ENCODE measurements around the gene SLC38A4. TPM values are rescaled to one million over a fixed set of nuclear protein-coding genes. Genes with fewer than 3 reads are reported as not detected.

SLC38A4 gene
- total RNA-seq = not detected in 2 replicates
- total RNA-seq (2013) = 0.09 TPM
- not detected in 2 replicates for polyA plus RNA-seq
- not detected in 2 replicates for polyA minus RNA-seq

- no peak within 1 kb of the TSS for H2AFZ ChIP-seq (ENCODE audit: insufficient read depth, low read depth, low read length, poor library complexity, severe bottlenecking)
- Mint-ChIP-seq H3K27ac (no peak within 1 kb of the TSS), H3K9me3 (ENCODE audit: insufficient read depth) (no peaks in the 10 kb centered on the region), H3K4me1 (peaks cover under 1% of the 10 kb centered on the region), H3K27me3 (peaks cover 70% of the 10 kb centered on the region), H3K4me3 (no peak within 1 kb of the TSS)
- H3K36me3 ChIP-seq (replicated peaks in 1 of 2; ENCODE audit: control extremely low read depth in 1 of 2, control insufficient read depth in 1 of 2, extremely low read depth in 1 of 2, insufficient read depth in 2 of 2, low read length in 1 of 2) = no peaks in the 10 kb centered on the region
- H3K4me2 ChIP-seq (replicated peaks; ENCODE audit: low read depth, low read length, poor library complexity, severe bottlenecking) = no peak within 1 kb of the TSS
- H3K27me3 ChIP-seq (replicated peaks in 1 of 4; ENCODE audit: control extremely low read depth in 1 of 4, control insufficient read depth in 3 of 4, insufficient read depth in 4 of 4, low read length in 3 of 4) = peaks cover 0 to 27% (median 20%) of the 10 kb centered on the region in 4 experiments
- CTCF ChIA-PET = no interaction called here
- H3K27ac ChIP-seq (ENCODE audit: low read length in 2 of 2) = no peak within 1 kb of the TSS
- H3K79me2 ChIP-seq (ENCODE audit: control insufficient read depth, insufficient read depth, low read length) = no peaks in the 10 kb centered on the region
- DNase-seq (no peak), ATAC-seq (ENCODE audit: low read depth) (no peak)
- intact Hi-C loops (cut with micrococcal nuclease) = no loop called here
- WGBS (ENCODE audit: insufficient coverage) = 41% methylated on average over 26 of the region's 29 CpGs
- TF ChIP-seq CTCF (IDR thresholded peaks at IDR 0.05) (no peak), EZH2 (IDR thresholded peaks at IDR 0.05; ENCODE audit: borderline replicate concordance, insufficient read depth, low read depth, low read length, poor library complexity, severe bottlenecking) (no peak)
- H3K4me1 ChIP-seq (ENCODE audit: control insufficient read depth in 2 of 2, insufficient read depth in 2 of 2, low read length in 2 of 2) = peaks cover 3 to 4% of the 10 kb centered on the region in 2 donors
- peaks cover 0 to 5% (median 4%) of the 10 kb centered on the region in 3 donors for H3K9me3 ChIP-seq (ENCODE audit: control extremely low read depth in 1 of 3, control insufficient read depth in 2 of 3, insufficient read depth in 1 of 3, low read length in 2 of 3)
- H3K9ac ChIP-seq (ENCODE audit: low read length) = no peak within 1 kb of the TSS
- POLR2A ChIA-PET = no interaction called here
- H4K20me1 ChIP-seq (ENCODE audit: control insufficient read depth, insufficient read depth, low read length, poor library complexity, severe bottlenecking) = no peaks in the 10 kb centered on the region
- H3K4me3 ChIP-seq (ENCODE audit: control extremely low read depth in 1 of 5, extremely low read depth in 1 of 5, insufficient read depth in 1 of 5, low read depth in 2 of 5, low read length in 4 of 5) = no peak within 1 kb of the TSS
Observed at GRCh38 chr12:46825591-46826414, at the start of gene SLC38A4. Gene SLC38A4, minus strand, starts transcription at chr12:46825997. Its CDS starts 32,926 bp downstream, at chr12:46793071.

GRCh38 chr12:46875095-46875494 is 49.3 kb upstream of the SLC38A4 start:
- Histone ChIP-seq H3K4me1 (ENCODE audit: control insufficient read depth in 2 of 2, insufficient read depth in 2 of 2, low read length in 2 of 2) (no peaks in the 10 kb centered on the region), H3K36me3 (replicated peaks in 1 of 2; ENCODE audit: control extremely low read depth in 1 of 2, control insufficient read depth in 1 of 2, extremely low read depth in 1 of 2, insufficient read depth in 2 of 2, low read length in 1 of 2) (no peaks in the 10 kb centered on the region), H3K9me3 (ENCODE audit: control extremely low read depth in 1 of 3, control insufficient read depth in 2 of 3, insufficient read depth in 1 of 3, low read length in 2 of 3) (peaks cover 0 to 11% (median 6%) of the 10 kb centered on the region in 3 donors), H4K20me1 (ENCODE audit: control insufficient read depth, insufficient read depth, low read length, poor library complexity, severe bottlenecking) (no peaks in the 10 kb centered on the region), H3K4me3 (ENCODE audit: control extremely low read depth in 1 of 5, extremely low read depth in 1 of 5, insufficient read depth in 1 of 5, low read depth in 2 of 5, low read length in 4 of 5) (no peak overlapping the region), H3K4me2 (replicated peaks; ENCODE audit: low read depth, low read length, poor library complexity, severe bottlenecking) (no peak overlapping the region), H2AFZ (ENCODE audit: insufficient read depth, low read depth, low read length, poor library complexity, severe bottlenecking) (no peak overlapping the region), H3K27ac (ENCODE audit: low read length in 2 of 2) (no peak overlapping the region), H3K27me3 (replicated peaks in 1 of 4; ENCODE audit: control extremely low read depth in 1 of 4, control insufficient read depth in 3 of 4, insufficient read depth in 4 of 4, low read length in 3 of 4) (peaks cover 0 to 3% (median 0%) of the 10 kb centered on the region in 4 experiments), H3K79me2 (ENCODE audit: control insufficient read depth, insufficient read depth, low read length) (no peaks in the 10 kb centered on the region), H3K9ac (ENCODE audit: low read length) (no peak overlapping the region)
- intact Hi-C loops (cut with micrococcal nuclease) = no loop called here
- Mint-ChIP-seq H3K4me3 (no peak overlapping the region), H3K9me3 (ENCODE audit: insufficient read depth) (peaks cover 11% of the 10 kb centered on the region), H3K27me3 (peaks cover 37% of the 10 kb centered on the region), H3K4me1 (no peaks in the 10 kb centered on the region), H3K27ac (no peak overlapping the region)
- no CpG with 5 or more reads among the region's 1 CpG for WGBS (ENCODE audit: insufficient coverage)
- CTCF ChIA-PET = no interaction called here
- ATAC-seq (ENCODE audit: low read depth) = no peak
- POLR2A ChIA-PET = no interaction called here
- TF ChIP-seq EZH2 (IDR thresholded peaks at IDR 0.05; ENCODE audit: borderline replicate concordance, insufficient read depth, low read depth, low read length, poor library complexity, severe bottlenecking) = no peak
- TF ChIP-seq CTCF (IDR thresholded peaks at IDR 0.05) = no peak
- no peak for DNase-seq

Measured in B cell (primary cell).